ENCODE results near the gene CD109.

CD109 gene

GRCh38 chr6:73867411-73867810 lies 171.4 kb downstream of the CD109 start:
- no peak for DNase-seq

- no peak for DNase-seq
Observed at GRCh38 chr6:73870907-73871306, 174.9 kb downstream of the CD109 start.

GRCh38 chr6:73873081-73873480 lies 177.1 kb downstream of the CD109 start:
- no peak for DNase-seq
